DMS153 treated with DMSO at 0.1 percent for 48 hours (cell line): ENCODE data around the gene PRKN.
"Not testable (repeated sequence)": the region's sequence is repeated elsewhere in the genome, so short reads cannot be mapped to it uniquely, and the experiment has no call there.

Source experiments
- DNase-seq: peaks from one replicate; lab custom pipeline; 2025; ENCODE audit not compliant: unreplicated experiment; lab: John Stamatoyannopoulos, UW

PRKN gene

DNA sequence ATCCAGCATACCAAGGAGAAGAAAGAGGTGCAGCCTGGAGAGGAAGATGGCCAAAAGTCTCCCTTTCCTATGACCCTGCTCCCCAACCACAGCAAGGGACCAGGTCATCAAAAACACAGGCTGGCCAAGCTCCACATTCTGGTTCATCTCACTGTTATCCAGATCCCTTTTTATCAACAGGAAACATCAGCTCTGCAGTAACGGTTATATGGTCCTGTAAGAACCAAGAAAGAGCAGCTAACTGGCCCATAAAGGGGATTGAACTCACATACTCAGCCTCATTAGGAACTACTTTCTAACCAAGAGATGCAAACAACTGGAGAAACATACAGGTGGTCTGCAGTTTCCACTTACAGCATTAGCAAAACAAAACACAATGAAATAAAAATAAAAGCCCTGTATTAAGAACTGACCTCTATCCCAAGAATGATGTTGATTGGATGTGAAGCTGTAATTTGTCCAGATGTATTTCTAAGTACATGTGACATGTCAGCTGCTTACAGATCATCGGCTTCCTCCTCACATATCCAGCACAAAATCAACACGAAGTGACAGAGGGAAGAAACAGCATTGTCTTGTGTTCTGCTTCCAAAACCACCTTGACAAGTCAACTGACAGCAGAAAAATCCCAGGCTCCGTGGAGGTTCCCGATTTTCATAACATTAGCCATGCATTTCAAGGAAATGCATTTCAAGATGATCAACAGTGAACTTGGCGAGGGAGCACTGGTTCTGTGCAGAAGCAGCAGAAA is 896.5 kb downstream of the PRKN start:
- no peak for DNase-seq

DNA sequence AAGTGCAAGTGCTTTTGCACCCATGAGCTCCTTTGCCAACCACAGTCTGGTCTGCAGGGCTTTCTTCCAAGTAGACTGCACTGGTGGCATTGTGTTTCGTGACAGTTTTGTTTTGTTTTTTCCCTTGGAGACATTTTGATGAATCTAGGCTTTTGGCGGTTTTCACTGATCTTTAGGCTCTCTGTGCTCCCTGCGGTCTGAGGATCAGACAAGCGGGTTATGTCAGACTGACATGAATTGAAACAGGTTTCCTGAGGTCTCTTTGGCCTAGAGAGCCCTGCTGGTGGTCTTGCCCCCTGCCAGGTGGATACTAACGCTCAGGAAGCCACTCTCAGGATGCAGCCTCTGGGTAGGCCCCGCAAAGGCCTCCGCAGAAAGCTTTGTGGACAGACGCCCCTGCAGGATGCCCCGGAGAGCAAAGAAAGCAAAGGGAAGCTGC is 898.3 kb downstream of the PRKN start:
- no peak for DNase-seq

DNA sequence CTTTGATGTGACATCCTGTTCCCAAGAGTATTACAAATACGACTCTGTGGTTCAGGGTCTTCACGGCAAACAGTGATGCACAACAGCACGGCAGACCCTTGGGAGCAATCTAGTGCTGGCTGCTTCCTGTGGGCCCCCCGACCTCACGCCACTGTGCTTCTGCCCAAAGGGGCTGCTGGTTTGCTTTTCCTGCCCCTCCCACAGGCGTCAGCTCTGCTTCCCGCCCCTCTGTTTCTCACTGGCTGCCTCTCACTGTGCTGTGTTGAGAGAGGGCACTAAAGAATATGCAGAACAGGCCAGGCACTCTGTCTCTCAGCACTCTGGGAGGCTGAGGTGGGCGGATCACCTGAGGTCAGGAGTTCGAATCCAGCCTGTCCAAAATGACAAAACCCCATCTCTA is 899.2 kb downstream of the PRKN start:
- DNase-seq = no peak

DNA sequence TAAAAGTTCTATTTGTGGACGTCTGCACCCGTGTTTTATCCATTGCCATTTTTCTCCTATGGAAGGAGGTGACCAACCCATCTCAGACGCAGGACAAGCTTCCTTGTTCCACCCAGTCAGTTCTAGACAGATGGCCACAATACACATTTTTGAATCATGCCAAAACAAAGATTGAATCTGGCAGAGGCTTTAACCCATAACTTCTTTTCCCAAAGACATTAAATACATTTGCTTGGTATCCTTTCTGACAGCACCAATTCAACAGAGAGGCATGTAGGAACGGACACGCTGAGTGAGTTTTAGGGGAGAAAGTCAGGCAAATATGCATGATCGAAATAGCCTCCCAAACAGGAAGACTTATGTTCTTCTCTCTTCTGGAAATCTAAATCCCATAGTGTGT is 901.1 kb downstream of the PRKN start:
- no peak for DNase-seq

DNA sequence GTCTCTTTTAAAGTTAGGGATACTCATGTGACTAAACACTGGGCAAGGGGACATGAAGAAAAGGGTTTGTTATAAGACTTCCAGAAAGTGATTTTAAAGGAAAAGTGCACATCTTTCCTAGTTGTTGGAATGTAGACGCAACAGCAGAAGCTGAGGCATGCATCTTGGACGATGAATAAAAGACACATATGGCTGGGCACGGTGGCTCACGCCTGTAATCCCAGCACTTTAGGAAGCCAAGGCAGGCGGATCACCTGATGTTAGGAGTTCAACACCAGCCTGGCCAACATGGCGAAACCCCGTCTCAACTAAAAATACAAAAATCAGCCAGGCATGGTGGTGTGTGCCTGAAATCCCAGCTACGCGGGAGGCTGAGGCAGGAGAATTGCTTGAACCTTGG is 905.4 kb downstream of the PRKN start:
- not testable (repeated sequence) for DNase-seq

DNA sequence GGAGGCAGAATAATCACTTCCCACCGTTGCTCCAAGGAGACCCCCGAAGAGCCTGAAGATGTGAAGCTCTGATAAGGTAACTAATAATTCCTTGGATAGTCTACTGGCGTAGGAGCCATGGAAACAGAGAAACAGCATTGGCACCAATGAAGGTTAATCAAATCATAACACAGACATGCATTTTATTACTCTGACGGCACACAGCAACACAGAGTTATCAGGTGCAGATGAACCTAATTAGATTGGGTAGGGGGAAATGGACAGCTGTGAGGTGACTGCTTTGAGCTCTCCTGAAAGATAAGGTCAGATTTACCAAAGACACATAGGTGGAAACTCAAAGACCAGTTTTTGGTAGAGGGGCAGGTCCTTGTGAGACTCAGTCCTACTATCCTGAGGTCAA is 909.7 kb downstream of the PRKN start:
- no peak for DNase-seq

DNA sequence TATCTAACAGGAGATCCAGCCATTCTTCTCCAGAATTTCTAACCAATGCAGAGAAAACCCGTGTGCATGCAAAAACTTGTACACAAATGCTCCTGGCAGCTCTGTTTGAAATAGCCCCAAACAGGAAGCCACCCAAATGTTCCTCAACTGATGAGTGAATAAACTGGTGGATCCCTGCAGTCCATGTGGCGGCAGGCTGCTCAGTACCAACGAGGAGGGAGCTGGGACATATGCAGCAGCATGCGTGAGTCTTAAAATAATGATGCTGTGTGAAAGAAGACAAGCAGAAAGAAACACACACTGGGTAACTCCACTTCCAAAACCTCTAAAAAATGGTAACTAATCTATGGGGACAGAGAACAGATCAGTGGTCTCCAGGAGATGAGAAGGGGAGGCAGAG is 911.6 kb downstream of the PRKN start:
- DNase-seq = no peak

DNA sequence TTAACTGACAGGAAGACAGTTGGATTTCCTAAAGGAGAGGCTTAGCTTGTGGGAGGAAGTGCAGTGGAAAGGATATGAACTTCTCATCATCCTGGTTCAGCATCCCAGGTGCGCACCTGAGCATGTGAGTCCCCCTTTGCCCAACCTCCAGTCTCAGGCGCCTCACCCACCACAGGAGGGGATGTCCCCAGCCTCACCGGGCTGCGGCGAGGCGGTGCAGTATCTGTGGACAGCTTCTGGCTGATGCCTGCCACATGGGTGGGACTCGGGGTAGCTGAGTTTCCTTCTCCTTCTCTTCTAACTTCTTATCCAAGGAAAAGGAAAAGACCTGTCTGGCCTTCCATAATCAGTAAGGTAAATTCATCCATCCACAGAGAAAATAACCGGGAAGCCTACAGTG is 914.4 kb downstream of the PRKN start:
- no peak for DNase-seq

DNA sequence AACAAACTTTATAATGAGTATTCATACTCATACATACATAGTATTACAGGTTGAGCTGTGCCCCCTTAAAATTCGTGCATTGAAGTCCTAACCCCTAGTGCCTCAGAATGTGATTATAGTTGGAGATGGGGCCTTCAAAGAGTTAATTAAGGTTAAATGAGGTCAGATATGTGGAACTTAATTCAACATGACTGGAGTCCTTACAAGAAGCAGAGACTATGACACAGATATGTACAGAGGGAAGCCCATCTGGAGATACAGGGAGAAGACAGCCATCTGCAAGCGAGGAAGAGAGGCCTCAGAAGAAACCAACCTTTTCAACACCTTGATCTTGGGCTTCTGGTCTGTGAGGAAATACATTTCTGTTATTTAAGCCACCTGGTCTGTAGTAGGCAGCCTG is 917.6 kb downstream of the PRKN start:
- no peak for DNase-seq

DNA sequence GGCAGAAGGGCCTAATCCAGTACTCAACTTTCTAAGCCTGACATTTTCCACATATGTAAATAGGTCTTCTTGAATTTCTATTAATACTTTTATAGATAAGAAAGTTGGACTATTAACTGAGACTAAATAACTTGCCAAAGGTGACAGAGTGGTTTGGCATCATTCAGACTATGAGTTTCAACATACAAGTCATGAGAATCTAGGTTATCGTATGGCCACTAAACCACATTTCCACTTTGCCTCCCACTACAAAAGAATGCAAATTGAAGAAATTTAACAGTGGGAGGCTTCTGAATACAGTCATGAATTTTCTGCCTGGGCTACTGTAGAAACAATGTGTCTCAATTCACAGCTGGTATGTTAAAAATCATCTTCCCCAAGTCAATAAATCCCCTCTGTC is 922.7 kb downstream of the PRKN start:
- no peak for DNase-seq

DNA sequence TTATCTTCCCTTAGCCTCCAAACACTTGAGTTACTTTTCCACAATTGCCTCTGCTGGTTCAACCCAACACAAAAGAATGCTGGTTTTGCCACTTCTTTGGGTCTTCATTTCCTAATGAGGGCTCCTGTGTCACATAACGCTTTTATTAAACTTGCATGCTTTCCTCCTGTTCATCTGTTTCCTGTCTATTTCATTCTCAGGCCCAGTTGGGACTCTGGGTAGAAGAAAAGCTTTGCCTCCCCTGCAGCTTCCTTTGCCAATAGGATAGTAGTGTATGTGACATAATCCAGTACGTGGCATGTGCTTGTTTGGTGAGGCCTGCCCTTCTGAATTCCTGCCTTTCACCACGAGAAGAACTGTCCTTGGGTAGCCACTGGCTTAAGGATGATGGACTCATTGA is 924.4 kb downstream of the PRKN start:
- DNase-seq = no peak

DNA sequence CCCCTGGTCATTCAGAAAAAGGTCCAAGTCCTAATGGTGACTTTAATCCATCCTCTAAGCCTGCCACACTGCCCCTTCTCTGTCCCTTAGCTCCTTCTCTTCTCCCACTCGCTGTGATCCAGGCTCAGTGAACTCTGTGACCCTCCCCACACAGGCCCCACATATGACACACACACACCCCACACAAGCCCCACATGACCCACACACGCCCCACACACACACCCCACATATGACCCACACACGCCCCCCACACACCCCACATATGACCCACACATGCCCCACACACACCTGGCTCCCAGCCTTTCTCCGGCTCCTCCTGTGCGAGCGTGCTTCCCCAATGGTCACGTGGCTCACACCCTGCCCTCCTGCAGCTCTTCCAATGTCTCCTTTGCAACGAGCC is 925.3 kb downstream of the PRKN start:
- no peak for DNase-seq

DNA sequence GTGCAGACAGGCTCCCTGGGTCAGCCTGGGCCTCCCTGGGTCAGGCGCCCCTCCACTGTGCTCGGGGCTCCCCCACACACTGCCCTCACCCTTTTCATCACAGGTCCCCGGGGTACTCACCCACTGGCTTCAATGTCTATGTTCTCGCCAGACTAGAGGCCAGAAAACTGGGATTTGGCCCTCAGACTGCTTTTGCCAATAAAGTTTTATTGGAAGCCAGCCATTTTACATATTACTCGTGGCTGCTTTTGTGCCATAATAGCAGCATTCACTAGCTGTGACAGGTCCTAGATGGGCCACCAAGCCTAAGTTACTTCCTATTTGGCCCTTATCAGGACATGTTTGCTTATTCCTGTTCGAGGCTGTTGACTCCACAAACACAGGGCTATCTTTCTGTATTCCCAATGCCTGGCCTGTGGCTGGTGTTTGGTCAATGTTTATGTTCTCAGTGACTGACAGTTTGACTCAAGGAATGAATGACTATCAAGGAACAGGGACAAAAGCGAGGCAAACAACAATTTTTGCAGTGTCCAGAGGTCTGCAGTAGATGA is 928.6 kb downstream of the PRKN start:
- no peak for DNase-seq

DNA sequence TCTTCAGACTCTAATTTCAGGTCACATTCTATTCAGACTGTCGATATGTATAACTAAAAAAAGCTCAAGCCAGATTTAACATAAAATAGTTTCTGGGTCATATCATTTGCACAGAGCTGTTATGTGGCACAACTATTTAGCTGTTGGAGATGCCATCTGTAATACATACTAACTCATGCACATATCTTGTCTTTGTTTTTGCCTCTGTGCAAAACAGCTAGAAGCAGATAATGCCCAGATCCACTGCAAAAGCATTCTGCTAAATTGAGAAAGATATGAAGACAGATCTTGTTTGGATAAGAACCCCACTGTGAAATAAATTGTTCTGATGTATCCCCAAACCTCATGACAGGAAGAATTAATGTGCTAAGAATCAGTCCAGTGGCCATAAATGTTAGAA is 930.9 kb downstream of the PRKN start:
- no peak for DNase-seq

DNA sequence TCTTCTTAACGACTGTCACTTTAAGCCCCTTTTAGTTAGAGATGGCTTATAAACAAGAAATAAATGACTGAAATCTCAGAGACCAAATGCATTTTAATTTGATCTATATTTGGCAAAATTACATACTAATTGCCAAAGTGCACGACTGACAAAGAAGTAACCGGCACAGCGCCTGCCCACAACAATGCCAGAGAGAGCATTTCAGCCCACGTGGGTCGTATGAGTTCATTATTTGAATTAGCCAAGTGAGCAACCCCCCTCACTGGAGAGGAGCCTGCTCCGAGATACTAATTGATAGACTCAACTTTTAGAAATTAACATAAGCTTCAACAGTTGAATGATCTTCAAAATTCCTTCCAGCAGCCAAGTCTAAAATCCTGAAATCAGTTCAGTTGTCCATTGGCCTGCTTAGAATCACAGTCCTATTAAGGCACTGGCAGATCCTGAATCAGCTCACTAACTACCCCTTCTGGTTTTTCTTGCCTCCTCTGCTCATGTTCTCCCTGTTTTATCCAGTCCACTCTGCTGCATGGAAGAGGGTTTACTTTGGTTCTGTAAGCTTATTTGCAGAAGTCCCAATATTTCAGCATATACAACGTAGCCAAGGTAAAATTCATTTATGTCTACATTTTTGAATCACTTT is 934.6 kb downstream of the PRKN start:
- DNase-seq = no peak

DNA sequence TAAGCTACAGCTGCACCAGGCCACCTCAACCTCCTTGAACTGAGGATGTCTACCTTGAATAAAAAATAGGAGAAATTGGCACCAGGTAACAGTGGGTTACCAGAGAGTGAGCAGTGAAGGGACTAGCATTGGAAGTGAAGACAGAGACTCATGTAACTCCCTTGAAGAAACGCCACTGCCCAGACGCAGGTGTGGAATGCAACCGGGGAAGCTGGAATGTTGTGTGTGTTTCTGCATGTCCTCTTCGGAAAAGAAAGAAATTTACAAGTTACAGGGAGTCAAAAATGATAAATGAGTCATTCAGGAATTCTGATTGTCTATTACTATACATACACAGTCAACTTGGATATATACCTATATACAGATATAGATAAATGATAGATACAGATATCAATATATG is 939.0 kb downstream of the PRKN start:
- DNase-seq = no peak

DNA sequence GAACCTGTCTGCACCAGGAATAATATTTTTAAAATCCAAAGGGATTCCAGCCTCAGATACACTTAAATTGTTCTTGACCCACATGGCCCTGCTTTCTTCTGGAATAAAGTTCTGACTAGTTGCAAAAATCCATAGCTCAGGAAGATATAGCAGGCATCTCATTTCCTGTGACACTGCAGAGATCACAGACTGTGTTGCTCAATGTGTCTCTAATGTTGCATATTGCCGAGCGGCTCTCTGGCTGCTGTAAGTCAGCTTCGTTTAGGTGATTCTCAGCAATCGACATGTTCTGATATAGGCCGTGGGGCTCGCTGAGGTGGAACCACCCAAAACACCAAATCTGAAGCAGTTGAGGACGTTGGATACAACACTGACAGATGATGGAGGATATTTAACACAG is 955.4 kb downstream of the PRKN start:
- DNase-seq = no peak

DNA sequence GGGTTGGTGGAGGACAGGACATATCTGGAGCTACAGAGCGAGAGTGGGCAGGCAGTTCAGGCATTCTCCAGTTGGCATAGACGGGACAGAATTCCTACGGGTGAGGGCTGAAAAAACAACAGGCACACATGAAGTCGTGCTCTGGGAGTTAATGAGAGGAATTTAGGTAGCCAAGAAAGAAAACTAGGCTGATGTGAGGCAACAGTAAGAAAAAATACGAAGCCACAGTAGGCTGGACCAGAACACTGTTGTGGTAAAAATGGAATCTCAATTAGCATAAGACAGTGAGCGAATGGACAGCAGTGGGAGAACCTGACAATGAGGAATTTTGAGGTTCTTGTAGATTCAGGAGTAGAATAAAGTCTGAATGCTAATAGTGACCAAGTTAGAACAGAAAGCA is 965.6 kb downstream of the PRKN start:
- no peak for DNase-seq

DNA sequence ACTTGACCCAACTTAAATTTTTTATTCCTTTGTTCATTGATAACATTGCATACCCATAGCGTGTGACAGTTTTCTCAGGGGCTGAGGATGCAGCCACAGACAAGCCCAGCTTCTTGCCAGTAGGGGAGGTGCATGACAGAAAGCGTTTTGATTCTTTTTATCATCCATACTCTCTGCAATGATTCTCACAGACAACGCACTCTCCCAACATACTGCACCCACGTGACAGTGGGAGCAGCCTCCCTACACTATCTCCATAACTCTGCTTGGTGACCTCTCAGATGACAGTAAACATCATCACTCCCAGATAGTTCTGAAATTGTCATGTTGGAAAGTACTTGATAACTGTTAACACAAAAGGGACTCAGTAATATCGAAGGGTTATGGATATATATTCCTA is 972.5 kb downstream of the PRKN start:
- no peak for DNase-seq

DNA sequence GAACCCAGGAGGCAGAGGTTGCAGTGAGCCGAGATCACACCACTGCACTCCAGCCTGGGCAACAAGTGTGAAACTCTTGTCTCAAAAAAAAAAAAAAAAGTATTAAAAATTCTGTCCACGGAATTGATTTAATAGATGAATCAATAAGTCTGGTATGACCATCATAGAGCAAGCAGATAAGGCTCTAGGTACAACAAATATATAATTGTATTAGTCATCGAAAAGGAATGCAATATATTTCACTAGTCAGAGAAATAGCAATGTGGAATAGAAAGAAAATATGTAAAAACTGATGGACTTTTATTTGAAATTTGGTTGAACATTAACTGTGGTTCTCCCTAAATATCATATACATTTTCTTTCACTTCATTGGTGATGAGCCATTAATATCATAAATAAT is 976.9 kb downstream of the PRKN start:
- DNase-seq = no peak

DNA sequence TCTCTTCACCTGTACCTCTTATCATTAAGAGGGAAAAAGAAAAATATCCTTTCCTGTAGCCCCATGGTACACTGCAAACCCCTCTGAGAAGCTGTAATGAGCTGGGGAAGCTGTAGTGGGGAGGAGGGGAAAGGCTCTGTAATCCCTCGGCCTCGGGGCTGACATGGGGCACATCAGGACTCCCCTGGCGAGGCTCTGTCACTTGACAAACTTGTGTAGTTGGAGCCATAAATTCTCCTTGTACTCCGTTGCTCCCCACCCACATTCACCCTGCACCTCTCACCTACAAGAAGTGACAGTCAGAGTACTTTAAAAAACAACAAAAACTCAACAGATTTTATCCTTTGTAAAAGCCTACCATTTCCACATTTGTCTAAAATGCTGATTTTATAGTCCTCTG is 978.0 kb downstream of the PRKN start:
- DNase-seq = no peak

DNA sequence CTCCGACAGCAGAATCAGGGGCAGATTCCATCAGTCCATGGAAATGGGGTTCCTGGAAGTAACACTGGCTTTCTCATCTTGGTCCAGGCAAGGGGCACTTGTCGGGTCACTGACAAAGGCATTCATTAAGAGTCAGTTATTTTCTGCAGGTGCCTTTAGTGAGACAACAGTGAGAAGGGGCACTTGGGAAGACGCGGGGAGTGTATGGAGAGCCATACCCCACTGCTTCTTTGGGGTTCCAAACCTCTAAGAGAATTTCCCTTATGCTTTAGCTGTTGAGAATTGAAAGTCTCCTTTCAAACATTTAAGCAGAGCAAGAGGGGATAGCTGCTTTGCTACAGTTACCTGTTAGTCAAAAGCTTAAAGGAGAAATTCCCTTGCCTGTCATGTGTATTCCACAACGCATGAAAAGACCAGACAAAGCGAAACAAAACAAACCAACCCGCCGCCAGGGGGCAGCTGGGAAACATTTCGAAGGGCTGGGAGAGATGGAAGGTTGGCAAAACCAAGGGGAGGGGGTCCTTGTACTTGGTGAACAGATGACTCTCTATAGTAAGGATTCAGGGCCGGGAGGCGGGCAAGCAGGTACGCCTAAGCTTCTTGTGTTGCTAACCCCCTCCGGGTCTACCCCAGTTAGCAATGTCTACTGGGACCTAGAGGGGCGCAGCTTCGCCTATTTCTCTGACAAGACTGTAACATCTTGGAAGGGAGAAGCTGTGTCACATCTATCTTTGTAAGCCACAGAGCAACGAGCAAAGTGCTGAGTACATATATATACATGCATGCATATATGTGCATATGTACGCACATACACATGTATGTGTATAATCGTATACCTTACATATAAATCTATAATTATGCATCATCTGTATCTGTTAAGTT is 978.8 kb downstream of the PRKN start:
- DNase-seq = no peak
